Breast epithelium (tissue), 3 donors: ENCODE measurements around the gene SESN2.

Source experiments
- CTCF ChIP-seq, 3 donors: fragments of 450-650 bp; IDR thresholded peaks; one replicate each; pipeline ENCODE4 v1.5.1; 2016 to 2017; ENCODE audit warnings: antibody characterized with exemption in 3 of 3, mild to moderate bottlenecking in 3 of 3, moderate library complexity in 3 of 3
- POLR2AphosphoS5 ChIP-seq, 3 donors: sonication (generic); formaldehyde crosslinking; IDR thresholded peaks; one replicate each; pipeline ENCODE4 v1.6.1; 2017; ENCODE audit warnings: antibody characterized with exemption in 3 of 3

GRCh38 chr1:28302247-28302646, 42.9 kb downstream of the SESN2 start:
- TF ChIP-seq CTCF (IDR thresholded peaks at IDR 0.05): no peak
- no peak for TF ChIP-seq POLR2AphosphoS5 (IDR thresholded peaks at IDR 0.05)
